ENCODE results near the gene PKNOX2. TPM values are rescaled to one million over a fixed set of nuclear protein-coding genes. Genes with fewer than 3 reads are reported as not detected.

Gene PKNOX2
- total and polyA plus RNA-seq, 9 of the 15 experiments (the other 6 are each of a cell fraction or from before 2014, with no cell fraction given): not detected

DNA sequence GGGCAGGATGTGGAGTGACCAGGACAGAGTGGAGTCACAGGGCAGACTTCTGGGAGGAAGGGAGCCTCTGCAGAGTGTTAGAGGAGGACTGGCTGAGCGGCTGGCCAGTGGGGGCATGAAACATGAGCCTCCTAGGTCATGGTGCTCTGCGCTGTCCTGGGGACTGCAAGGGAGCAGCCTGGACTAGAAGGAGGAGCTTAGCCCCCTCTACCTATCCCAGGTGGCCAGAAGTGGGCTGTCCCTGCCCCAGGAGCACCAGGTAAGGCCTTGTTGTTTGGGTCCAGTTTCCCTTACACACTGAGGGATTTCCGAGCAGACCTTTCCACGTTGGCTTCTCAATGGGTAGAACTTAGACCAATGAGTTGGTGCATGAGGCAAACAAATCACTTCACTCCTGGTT lies 7.4 kb downstream of the PKNOX2 start:
- Histone ChIP-seq H3K4me3 (no peak overlapping the region), H3K9ac (ENCODE audit: insufficient read depth in 1 of 2, low read depth in 2 of 2, low read length in 2 of 2) (no peak overlapping the region), H3K4me1 (replicated peaks in 1 of 2; ENCODE audit: control insufficient read depth in 2 of 2, insufficient read depth in 2 of 2, low read length in 2 of 2) (peaks cover 2 to 3% of the 10 kb centered on the region in 2 experiments; a peak in 3 of 5 replicates), H3K9me1 (ENCODE audit: control insufficient read depth, insufficient read depth, low read length) (no peaks in the 10 kb centered on the region), H3K27ac (ENCODE audit: extremely low read depth, low read depth, low read length) (no peak overlapping the region), H3K4me2 (ENCODE audit: insufficient read depth, low read length) (no peak overlapping the region), H2AFZ (ENCODE audit: low read depth, low read length) (no peak overlapping the region), H3K27me3 (ENCODE audit: control insufficient read depth in 2 of 2, insufficient read depth in 2 of 2, low read length in 2 of 2) (peaks cover 37 to 70% of the 10 kb centered on the region in 2 experiments), H3K79me2 (ENCODE audit: control insufficient read depth, insufficient read depth, low read length) (no peaks in the 10 kb centered on the region), H3K36me3 (ENCODE audit: control insufficient read depth, insufficient read depth, low read length) (no peaks in the 10 kb centered on the region), H4K20me1 (replicated peaks; ENCODE audit: control insufficient read depth, insufficient read depth, low read length) (no peaks in the 10 kb centered on the region), H3K9me3 (replicated peaks; ENCODE audit: control insufficient read depth, insufficient read depth, low read depth, low read length) (no peaks in the 10 kb centered on the region)
- DNase-seq (ENCODE audit: extremely low read depth in 1 of 4, low spot score in 3 of 4) (no peak), ATAC-seq (no peak), FAIRE-seq (no peak)
- intact Hi-C loops (cut with micrococcal nuclease): no loop called here
- TF ChIP-seq ZNF253 (CRISPR knock-in tag; conservative IDR thresholded peaks at IDR 0.05) (no peak), TRIM24 (IDR thresholded peaks at IDR 0.05) (no peak), FOXA3 (CRISPR knock-in tag; conservative IDR thresholded peaks at IDR 0.05 in 1 of 2, IDR thresholded peaks at IDR 0.05 in 1 of 2) (no peak), MBD1 (CRISPR knock-in tag; IDR thresholded peaks at IDR 0.05) (no peak), ETV1 (tag; conservative IDR thresholded peaks at IDR 0.05; ENCODE audit: low read depth) (no peak), SREBF2 (CRISPR knock-in tag; IDR thresholded peaks at IDR 0.05) (no peak), NFXL1 (CRISPR knock-in tag; IDR thresholded peaks at IDR 0.05) (no peak), MEF2A (IDR thresholded peaks at IDR 0.05; ENCODE audit: control insufficient read depth, low read depth, low read length) (no peak), ZBTB33 (CRISPR knock-in tag; IDR thresholded peaks at IDR 0.05) (no peak), BDP1 (IDR thresholded peaks at IDR 0.05; ENCODE audit: insufficient read depth, insufficient read length) (no peak), SMARCE1 (IDR thresholded peaks at IDR 0.05) (no peak)
- no TSS peak for BruUV-seq (replicated peaks)
- ChIA-PET CTCF (ENCODE audit: low intra/inter-chr PET ratio) (no interaction called here), POLR2A (no interaction called here)
- WGBS (ENCODE audit: insufficient coverage, low coverage, missing lambda C conversion rate): 9% methylated on average over 4 of the region's 4 CpGs
- in situ Hi-C loops (cut with MboI): no loop called here
